Neural progenitor cell (in vitro differentiated cells): ENCODE results near the gene SPDYC. TPM values are rescaled to one million over a fixed set of nuclear protein-coding genes. Genes with fewer than 3 reads are reported as not detected.

ENCODE experiments used
- DNase-seq: peaks from one replicate; pipeline ENCODE4 v3.0.0-alpha.2; 2016; ENCODE audit warnings: low spot score
- H2AFZ ChIP-seq: fragments of 200-600 bp; sonication (generic); replicated peaks from 2 replicates; pipeline ENCODE4 v1.6.1; 2016; ENCODE audit warnings: antibody characterized with exemption
- H3F3A ChIP-seq: fragments of 200-600 bp; sonication (generic); 2 replicates; pipeline ENCODE4 v1.6.1; 2016; ENCODE audit warnings: antibody characterized with exemption, low read depth
- H3K27ac ChIP-seq: fragments of 200-600 bp; sonication (generic); 2 replicates; pipeline ENCODE4 v1.5.1; 2016; ENCODE audit warnings: mild to moderate bottlenecking
- H3K27me3 ChIP-seq: fragments of 200-600 bp; sonication (generic); 2 replicates; pipeline ENCODE4 v1.6.1; 2016; ENCODE audit warnings: mild to moderate bottlenecking, moderate library complexity
- H3K36me3 ChIP-seq: fragments of 200-600 bp; sonication (generic); 2 replicates; pipeline ENCODE4 v1.5.1; 2016
- H3K4me1 ChIP-seq: fragments of 200-600 bp; sonication (generic); 2 replicates; pipeline ENCODE4 v1.6.1; 2016; ENCODE audit warnings: mixed run types
- H3K4me2 ChIP-seq: fragments of 200-600 bp; sonication (generic); 2 replicates; pipeline ENCODE4 v1.6.1; 2016
- H3K4me3 ChIP-seq: fragments of 200-600 bp; sonication (generic); 2 replicates; pipeline ENCODE4 v1.5.1; 2016
- H3K79me2 ChIP-seq: fragments of 200-600 bp; sonication (generic); 2 replicates; pipeline ENCODE4 v1.6.1; 2016; ENCODE audit warnings: low read depth
- H3K9ac ChIP-seq: fragments of 200-600 bp; sonication (generic); 2 replicates; pipeline ENCODE4 v1.6.1; 2016
- H3K9me3 ChIP-seq: fragments of 200-600 bp; sonication (generic); 2 replicates; pipeline ENCODE4 v1.5.1; 2016; ENCODE audit warnings: low read depth
- H4K20me1 ChIP-seq: fragments of 200-600 bp; sonication (generic); 2 replicates; pipeline ENCODE4 v1.6.1; 2016; ENCODE audit warnings: low read depth
- H3K27ac Mint-ChIP-seq: 3 replicates; pipeline ENCODE4 v1.8.0; 2021; ENCODE audit warnings: mixed read lengths
- H3K27me3 Mint-ChIP-seq: 2 replicates; pipeline ENCODE4 v1.8.0; 2022; ENCODE audit warnings: low read depth, mild to moderate bottlenecking, inconsistent platforms, moderate library complexity, mixed read lengths; ENCODE audit not compliant: insufficient read depth
- H3K36me3 Mint-ChIP-seq: 3 replicates; pipeline ENCODE4 v1.8.0; 2021; ENCODE audit warnings: mixed read lengths
- H3K4me1 Mint-ChIP-seq: 3 replicates; pipeline ENCODE4 v1.8.0; 2021; ENCODE audit warnings: mixed read lengths
- H3K4me3 Mint-ChIP-seq: 3 replicates; pipeline ENCODE4 v1.8.0; 2021; ENCODE audit warnings: mild to moderate bottlenecking, moderate library complexity, mixed read lengths
- H3K9me3 Mint-ChIP-seq: 3 replicates; pipeline ENCODE4 v1.8.0; 2020; ENCODE audit warnings: mixed read lengths
- CTCF ChIP-seq: fragments of 200-600 bp; sonication (generic); IDR thresholded peaks from 2 replicates; pipeline ENCODE4 v1.5.1; 2017; ENCODE audit warnings: antibody characterized with exemption, mild to moderate bottlenecking
- EZH2 ChIP-seq: fragments of 200-600 bp; sonication (generic); IDR thresholded peaks from 2 replicates; pipeline ENCODE4 v1.6.1; 2017; ENCODE audit warnings: antibody characterized with exemption, mild to moderate bottlenecking, moderate library complexity
- EZH2phosphoT487 ChIP-seq: fragments of 200-600 bp; sonication (generic); IDR thresholded peaks from 2 replicates; pipeline ENCODE4 v1.6.1; 2017; ENCODE audit warnings: antibody characterized with exemption
- total RNA-seq: library from RNA; depleted of rRNA; stranded (reverse); fragments of >200 nt; gene quantifications from 2 replicates; pipeline ENCODE4 v1.2.3, GENCODE V29; 2015; ENCODE audit warnings: low replicate concordance

The SPDYC gene
- total RNA-seq, 1 donor from 2014 or later = not detected

- Histone ChIP-seq H3K79me2 (no peaks in the 10 kb centered on the region), H2AFZ (no peak overlapping the region), H3K27ac (no peak overlapping the region), H3K27me3 (no peaks in the 10 kb centered on the region), H3F3A (no peaks in the 10 kb centered on the region), H3K4me3 (no peak overlapping the region), H4K20me1 (no peaks in the 10 kb centered on the region), H3K4me1 (no peaks in the 10 kb centered on the region), H3K36me3 (peaks cover 3% of the 10 kb centered on the region), H3K9me3 (no peaks in the 10 kb centered on the region), H3K9ac (no peak overlapping the region), H3K4me2 (no peak overlapping the region)
- TF ChIP-seq EZH2 (no peak), CTCF (no peak), EZH2phosphoT487 (no peak)
- H3K4me1 Mint-ChIP-seq = no peaks in the 10 kb centered on the region
- H3K27ac Mint-ChIP-seq = no peak overlapping the region
- H3K4me3 Mint-ChIP-seq = no peak overlapping the region
- H3K27me3 Mint-ChIP-seq = peaks cover 5% of the 10 kb centered on the region
- DNase-seq = no peak
- H3K9me3 Mint-ChIP-seq = no peaks in the 10 kb centered on the region
- H3K36me3 Mint-ChIP-seq = peaks cover 23% of the 10 kb centered on the region
Measured at GRCh38 chr11:65194564-65194963, 24.5 kb downstream of the SPDYC start.

- H3K4me3 Mint-ChIP-seq = no peak overlapping the region
- peaks cover 6% of the 10 kb centered on the region for H3K27me3 Mint-ChIP-seq
- peaks cover 2% of the 10 kb centered on the region for H3K36me3 Mint-ChIP-seq
- Histone ChIP-seq H3K79me2 (no peaks in the 10 kb centered on the region), H3K4me3 (no peak overlapping the region), H4K20me1 (no peaks in the 10 kb centered on the region), H2AFZ (no peak overlapping the region), H3K4me1 (peaks cover 3% of the 10 kb centered on the region), H3K27ac (no peak overlapping the region), H3K36me3 (no peaks in the 10 kb centered on the region), H3K4me2 (peak overlapping the region; percentile 23), H3F3A (peaks cover 6% of the 10 kb centered on the region), H3K27me3 (no peaks in the 10 kb centered on the region), H3K9ac (no peak overlapping the region), H3K9me3 (no peaks in the 10 kb centered on the region)
- H3K27ac Mint-ChIP-seq = no peak overlapping the region
- no peak for DNase-seq
- no peaks in the 10 kb centered on the region for H3K9me3 Mint-ChIP-seq
- peaks cover 6% of the 10 kb centered on the region for H3K4me1 Mint-ChIP-seq
- TF ChIP-seq CTCF = no peak
- TF ChIP-seq EZH2 = no peak
Measured at GRCh38 chr11:65204143-65204542, 34.1 kb downstream of the SPDYC start.

- H3K9ac ChIP-seq = no peak overlapping the region
- H3K27me3 Mint-ChIP-seq = peaks cover 6% of the 10 kb centered on the region
- H2AFZ ChIP-seq = no peak overlapping the region
- no peak for TF ChIP-seq EZH2
- TF ChIP-seq CTCF = peak; percentile 99
- no peak overlapping the region for H3K27ac ChIP-seq
- H3F3A ChIP-seq = peaks cover 6% of the 10 kb centered on the region
- no peaks in the 10 kb centered on the region for H4K20me1 ChIP-seq
- peaks cover 3% of the 10 kb centered on the region for H3K4me1 ChIP-seq
- H3K79me2 ChIP-seq = no peaks in the 10 kb centered on the region
- peaks cover 2% of the 10 kb centered on the region for H3K36me3 Mint-ChIP-seq
- peak overlapping the region; percentile 36 for H3K4me2 ChIP-seq
- H3K4me3 ChIP-seq = no peak overlapping the region
- no peaks in the 10 kb centered on the region for H3K27me3 ChIP-seq
- H3K36me3 ChIP-seq = no peaks in the 10 kb centered on the region
- H3K27ac Mint-ChIP-seq = peak overlapping the region; percentile 29
- DNase-seq = peak; percentile 91
- no peaks in the 10 kb centered on the region for H3K9me3 Mint-ChIP-seq
- peaks cover 6% of the 10 kb centered on the region for H3K4me1 Mint-ChIP-seq
- no peak overlapping the region for H3K4me3 Mint-ChIP-seq
- H3K9me3 ChIP-seq = no peaks in the 10 kb centered on the region
Measured at GRCh38 chr11:65204646-65205601, 34.9 kb downstream of the SPDYC start.
